ENCODE results near the gene NUDCD3. TPM values are rescaled to one million over a fixed set of nuclear protein-coding genes. Genes with fewer than 3 reads are reported as not detected.

NUDCD3 gene
- total and polyA plus RNA-seq, 4 donors: 15.4 to 30.7 (median 24.3) TPM

- TF ChIP-seq FOXA2 (IDR thresholded peaks at IDR 0.05) (no peak), HNF4A (conservative IDR thresholded peaks at IDR 0.05) (no peak), CTCF (IDR thresholded peaks at IDR 0.05; ENCODE audit: low read depth, low read length, missing input control) (no peak), RXRA (IDR thresholded peaks at IDR 0.05) (no peak), REST (IDR thresholded peaks at IDR 0.05) (no peak), JUND (IDR thresholded peaks at IDR 0.05) (no peak), NR2F2 (IDR thresholded peaks at IDR 0.05) (no peak), YY1 (IDR thresholded peaks at IDR 0.05) (no peak)
- Histone ChIP-seq H3K4me3 (ENCODE audit: low read depth in 1 of 3, low read length in 3 of 3) (no peak overlapping the region), H3K27ac (ENCODE audit: low read depth in 1 of 2, low read length in 2 of 2) (no peak overlapping the region), H3K36me3 (ENCODE audit: control insufficient read depth in 4 of 4, insufficient read depth in 3 of 4, low read depth in 1 of 4, low read length in 3 of 4) (peaks cover 0 to 36% (median 23%) of the 10 kb centered on the region in 4 donors), H3K9me3 (ENCODE audit: control insufficient read depth in 4 of 4, low read length in 3 of 4) (no peaks in the 10 kb centered on the region), H3K9ac (ENCODE audit: low read depth in 1 of 2, low read length in 2 of 2) (no peak overlapping the region), H3K4me1 (ENCODE audit: control insufficient read depth in 4 of 4, insufficient read depth in 4 of 4, low read length in 3 of 4) (no peaks in the 10 kb centered on the region), H3K27me3 (ENCODE audit: control insufficient read depth in 4 of 4, insufficient read depth in 4 of 4, low read length in 3 of 4) (no peaks in the 10 kb centered on the region)
- 98% methylated on average over 4 of the region's 4 CpGs for WGBS
- no peak for DNase-seq (ENCODE audit: low spot score)
These were observed 87.2 kb downstream of the NUDCD3 start for GRCh38 chr7:44403176-44403759.

GRCh38 chr7:44402401-44403060 is 87.9 kb downstream of the NUDCD3 start:
- 97% methylated on average over 14 of the region's 14 CpGs for WGBS

More at GRCh38 chr7:44402401-44403060, 87.9 kb downstream of the NUDCD3 start:
- TF ChIP-seq TAF1 (conservative IDR thresholded peaks at IDR 0.05): no peak
- no peak for TF ChIP-seq EGR1 (IDR thresholded peaks at IDR 0.05; ENCODE audit: low read depth in 2 of 2)
- TF ChIP-seq NR2F2 (IDR thresholded peaks at IDR 0.05): no peak
- no peak for TF ChIP-seq CTCF (IDR thresholded peaks at IDR 0.05; ENCODE audit: low read depth, low read length, missing input control)
- no peak for TF ChIP-seq GABPA (IDR thresholded peaks at IDR 0.05 in 1 of 2, conservative IDR thresholded peaks at IDR 0.05 in 1 of 2)
- TF ChIP-seq JUND (IDR thresholded peaks at IDR 0.05): no peak
- no peak for TF ChIP-seq SP1 (IDR thresholded peaks at IDR 0.05)
- TF ChIP-seq FOXA2 (IDR thresholded peaks at IDR 0.05): no peak
- TF ChIP-seq RXRA (IDR thresholded peaks at IDR 0.05): no peak
- TF ChIP-seq ZBTB33 (IDR thresholded peaks at IDR 0.05): no peak
- H3K36me3 ChIP-seq (ENCODE audit: control insufficient read depth in 4 of 4, insufficient read depth in 3 of 4, low read depth in 1 of 4, low read length in 3 of 4): peaks cover 0 to 42% (median 24%) of the 10 kb centered on the region in 4 donors
- no peak for DNase-seq (ENCODE audit: low spot score)
- H3K9ac ChIP-seq (ENCODE audit: low read depth in 1 of 2, low read length in 2 of 2): no peak overlapping the region
- H3K27ac ChIP-seq (ENCODE audit: low read depth in 1 of 2, low read length in 2 of 2): no peak overlapping the region
- no peaks in the 10 kb centered on the region for H3K9me3 ChIP-seq (ENCODE audit: control insufficient read depth in 4 of 4, low read length in 3 of 4)
- no peak overlapping the region for H3K4me3 ChIP-seq (ENCODE audit: low read depth in 1 of 3, low read length in 3 of 3)
- H3K4me1 ChIP-seq (ENCODE audit: control insufficient read depth in 4 of 4, insufficient read depth in 4 of 4, low read length in 3 of 4): no peaks in the 10 kb centered on the region
- H3K27me3 ChIP-seq (ENCODE audit: control insufficient read depth in 4 of 4, insufficient read depth in 4 of 4, low read length in 3 of 4): no peaks in the 10 kb centered on the region

Data from liver (tissue), 9 donors.